ENCODE measurements around the gene TP53I13.

The TP53I13 gene

DNA sequence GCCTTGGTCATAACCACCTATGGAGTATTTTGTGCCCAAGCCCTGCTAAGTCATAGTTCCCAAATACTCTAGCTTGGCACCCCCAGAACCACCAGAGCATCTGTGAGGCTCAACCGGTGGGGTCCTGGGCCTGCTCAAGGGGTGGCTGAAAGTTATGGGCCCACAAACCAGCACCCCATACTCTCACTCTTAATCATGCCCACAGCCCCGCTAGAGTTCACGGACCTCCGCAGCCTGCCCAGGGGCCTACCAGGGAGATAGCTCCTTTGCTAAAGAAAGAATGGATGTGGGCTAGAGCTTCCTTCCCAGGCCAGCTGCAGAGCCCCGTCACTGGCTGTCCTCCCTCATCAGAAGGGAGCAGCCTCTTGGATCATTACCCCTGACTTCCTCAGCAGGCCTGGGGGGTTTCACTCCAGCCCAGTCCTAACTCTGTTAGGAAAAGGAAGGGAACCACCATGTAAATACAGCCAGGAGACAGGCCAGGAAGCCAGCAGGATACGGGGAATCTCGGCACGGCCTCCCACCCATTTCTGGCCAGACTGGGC is 19.6 kb downstream of the TP53I13 start:
- H2BK12ac ChIP-seq (ENCODE audit: low read length): no peak overlapping the region
- H2BK15ac ChIP-seq (ENCODE audit: low read length): peak overlapping the region; percentile 68
- peak overlapping the region; percentile 89 for H3K23ac ChIP-seq (ENCODE audit: low read depth, low read length, poor library complexity)
- peak overlapping the region; percentile 90 for H2AK5ac ChIP-seq (ENCODE audit: low read depth, low read length)
- H3K18ac ChIP-seq (ENCODE audit: low read length): peak overlapping the region; percentile 96
- peaks cover 49 to 59% of the 10 kb centered on the region in 2 donors for H3K4me1 ChIP-seq (ENCODE audit: control insufficient read depth in 2 of 2, insufficient read depth in 1 of 2, low read depth in 1 of 2, low read length in 2 of 2)
- no peaks in the 10 kb centered on the region for H3K27me3 ChIP-seq (ENCODE audit: control insufficient read depth in 3 of 3, insufficient read depth in 3 of 3, low read depth in 1 of 3, low read length in 3 of 3)
- DNase-seq (ENCODE audit: low spot score): no peak
- H2BK120ac ChIP-seq (ENCODE audit: low read depth, low read length): peak overlapping the region; percentile 63
- no peak overlapping the region for H4K91ac ChIP-seq (ENCODE audit: low read depth, low read length, poor library complexity)
- H3K27ac ChIP-seq (replicated peaks; ENCODE audit: low read length): no peak overlapping the region
- no peak overlapping the region for H3K4ac ChIP-seq (ENCODE audit: low read length)
- no peak overlapping the region for H2AFZ ChIP-seq (ENCODE audit: low read length)
- no CpG with 5 or more reads among the region's 8 CpGs for WGBS, 2 donors (ENCODE audit: extremely low coverage in 2 of 2, insufficient read length in 2 of 2, insufficient replicate concordance in 1 of 2)
- H3K4me2 ChIP-seq (ENCODE audit: insufficient read depth, low read length, poor library complexity, severe bottlenecking): peak overlapping the region; percentile 96
- peak overlapping the region; percentile 78 for H3K14ac ChIP-seq (ENCODE audit: low read length)
- no peaks in the 10 kb centered on the region for H3K9me3 ChIP-seq (replicated peaks in 1 of 2; ENCODE audit: control insufficient read depth in 2 of 2, insufficient read depth in 1 of 2, low read depth in 1 of 2, low read length in 2 of 2)
- peak overlapping the region; percentile 99 for H3K9ac ChIP-seq (ENCODE audit: low read depth, low read length, poor library complexity)
- H3K79me1 ChIP-seq (ENCODE audit: low read depth, low read length): peaks cover 15% of the 10 kb centered on the region
- H3K36me3 ChIP-seq (replicated peaks in 1 of 2; ENCODE audit: control insufficient read depth in 2 of 2, insufficient read depth in 2 of 2, low read length in 2 of 2): peaks cover 4 to 11% of the 10 kb centered on the region in 2 donors
- no peak overlapping the region for H2BK5ac ChIP-seq (ENCODE audit: low read length)
- no peak overlapping the region for H4K8ac ChIP-seq (ENCODE audit: low read depth, low read length)
- H3K4me3 ChIP-seq (ENCODE audit: low read length in 2 of 2): peak overlapping the region; percentile 66 to 95

GRCh38 chr17:29588562-29589411 is 20.3 kb downstream of the TP53I13 start:
- peak overlapping the region; percentile 43 for H3K4ac ChIP-seq (ENCODE audit: low read length)
- no peak overlapping the region for H4K8ac ChIP-seq (ENCODE audit: low read depth, low read length)
- H3K4me2 ChIP-seq (ENCODE audit: insufficient read depth, low read length, poor library complexity, severe bottlenecking): peak overlapping the region; percentile 96
- peak overlapping the region; percentile 66 to 95 for H3K4me3 ChIP-seq (ENCODE audit: low read length in 2 of 2)
- H3K9ac ChIP-seq (ENCODE audit: low read depth, low read length, poor library complexity): peak overlapping the region; percentile 99
- peak overlapping the region; percentile 89 for H3K23ac ChIP-seq (ENCODE audit: low read depth, low read length, poor library complexity)
- H2BK5ac ChIP-seq (ENCODE audit: low read length): peak overlapping the region; percentile 58
- H2AK5ac ChIP-seq (ENCODE audit: low read depth, low read length): peak overlapping the region; percentile 90
- H2BK120ac ChIP-seq (ENCODE audit: low read depth, low read length): peak overlapping the region; percentile 63
- H2BK12ac ChIP-seq (ENCODE audit: low read length): peak overlapping the region; percentile 48
- no peak overlapping the region for H3K27ac ChIP-seq (replicated peaks; ENCODE audit: low read length)
- peaks cover 49 to 59% of the 10 kb centered on the region in 2 donors for H3K4me1 ChIP-seq (ENCODE audit: control insufficient read depth in 2 of 2, insufficient read depth in 1 of 2, low read depth in 1 of 2, low read length in 2 of 2)
- H3K14ac ChIP-seq (ENCODE audit: low read length): peak overlapping the region; percentile 95
- DNase-seq (ENCODE audit: low spot score): no peak
- peak overlapping the region; percentile 96 for H3K18ac ChIP-seq (ENCODE audit: low read length)
- peak overlapping the region; percentile 95 for H2BK15ac ChIP-seq (ENCODE audit: low read length)
- no peaks in the 10 kb centered on the region for H3K9me3 ChIP-seq (replicated peaks in 1 of 2; ENCODE audit: control insufficient read depth in 2 of 2, insufficient read depth in 1 of 2, low read depth in 1 of 2, low read length in 2 of 2)
- peaks cover 15% of the 10 kb centered on the region for H3K79me1 ChIP-seq (ENCODE audit: low read depth, low read length)
- no peak overlapping the region for H4K91ac ChIP-seq (ENCODE audit: low read depth, low read length, poor library complexity)
- no CpG with 5 or more reads among the region's 72 CpGs for WGBS, 2 donors (ENCODE audit: extremely low coverage in 2 of 2, insufficient read length in 2 of 2, insufficient replicate concordance in 1 of 2)
- peak overlapping the region; percentile 68 for H2AFZ ChIP-seq (ENCODE audit: low read length)
- peaks cover 0 to 4% of the 10 kb centered on the region in 2 donors for H3K36me3 ChIP-seq (replicated peaks in 1 of 2; ENCODE audit: control insufficient read depth in 2 of 2, insufficient read depth in 2 of 2, low read length in 2 of 2)
- H3K27me3 ChIP-seq (ENCODE audit: control insufficient read depth in 3 of 3, insufficient read depth in 3 of 3, low read depth in 1 of 3, low read length in 3 of 3): no peaks in the 10 kb centered on the region

DNA sequence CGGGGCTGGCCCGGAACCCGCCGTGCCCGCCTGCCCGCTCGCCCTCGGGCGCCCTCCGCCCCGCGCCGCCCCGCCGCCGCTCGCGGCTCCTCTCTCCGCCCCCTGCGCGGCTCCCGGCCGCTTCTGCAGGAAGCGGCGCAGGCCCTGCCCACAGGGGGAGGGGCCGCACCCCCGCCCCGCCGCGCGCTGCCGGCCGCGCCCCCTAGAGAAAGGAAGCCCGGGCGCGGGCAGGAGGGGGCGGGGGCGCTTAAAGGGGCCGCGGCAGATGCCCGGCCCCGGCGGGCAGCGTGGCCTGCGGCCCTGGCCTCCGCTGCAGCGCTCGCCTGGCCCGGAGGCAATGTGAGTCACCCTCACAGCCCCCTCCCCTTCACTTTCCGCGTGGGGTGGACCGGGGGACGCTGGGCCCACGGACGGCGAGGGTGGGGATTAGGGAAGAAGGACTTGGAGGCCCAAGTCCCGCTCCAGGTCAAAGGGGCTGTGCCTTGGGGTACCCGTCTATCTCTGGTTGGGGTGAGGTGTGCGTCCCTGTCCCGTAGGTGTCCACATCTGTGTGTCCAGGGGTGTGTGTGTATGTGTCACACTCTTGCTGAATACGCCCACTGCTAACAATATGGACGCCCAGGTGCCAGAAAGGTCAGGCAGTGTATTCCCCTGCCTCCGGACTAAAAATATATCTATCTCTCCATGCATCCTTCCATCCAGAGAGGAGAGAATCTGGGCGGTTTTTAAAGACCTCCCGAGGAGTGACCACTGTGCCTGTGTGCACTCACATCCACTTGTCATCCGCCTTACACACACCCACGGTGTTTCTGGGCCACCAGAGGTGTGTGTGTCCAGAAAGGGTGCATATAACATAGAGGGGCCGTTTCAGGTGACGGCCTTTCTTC is 21.3 kb downstream of the TP53I13 start, which contains the start of gene GIT1:
GIT1 (minus strand) TSS at position 125 of the 887 bp plus-strand sequence. CDS start 270 bp downstream, outside the sequence.
- peak within 1 kb of the TSS; percentile 90 for H2AK5ac ChIP-seq (ENCODE audit: low read depth, low read length)
- H3K4ac ChIP-seq (ENCODE audit: low read length): peak within 1 kb of the TSS; percentile 43
- no peaks in the 10 kb centered on the region for H3K27me3 ChIP-seq (ENCODE audit: control insufficient read depth in 3 of 3, insufficient read depth in 3 of 3, low read depth in 1 of 3, low read length in 3 of 3)
- H3K4me3 ChIP-seq (ENCODE audit: low read length in 2 of 2): peak within 1 kb of the TSS; percentile 66 to 95
- peak within 1 kb of the TSS; percentile 95 for H2BK15ac ChIP-seq (ENCODE audit: low read length)
- peak within 1 kb of the TSS; percentile 95 for H3K14ac ChIP-seq (ENCODE audit: low read length)
- H3K18ac ChIP-seq (ENCODE audit: low read length): peak within 1 kb of the TSS; percentile 97
- peak within 1 kb of the TSS; percentile 89 for H3K23ac ChIP-seq (ENCODE audit: low read depth, low read length, poor library complexity)
- no peaks in the 10 kb centered on the region for H3K9me3 ChIP-seq (replicated peaks in 1 of 2; ENCODE audit: control insufficient read depth in 2 of 2, insufficient read depth in 1 of 2, low read depth in 1 of 2, low read length in 2 of 2)
- peak within 1 kb of the TSS; percentile 99 for H3K9ac ChIP-seq (ENCODE audit: low read depth, low read length, poor library complexity)
- no CpG with 5 or more reads among the region's 70 CpGs for WGBS, 2 donors (ENCODE audit: extremely low coverage in 2 of 2, insufficient read length in 2 of 2, insufficient replicate concordance in 1 of 2)
- peak within 1 kb of the TSS; percentile 58 for H2BK5ac ChIP-seq (ENCODE audit: low read length)
- peaks cover 45 to 55% of the 10 kb centered on the region in 2 donors for H3K4me1 ChIP-seq (ENCODE audit: control insufficient read depth in 2 of 2, insufficient read depth in 1 of 2, low read depth in 1 of 2, low read length in 2 of 2)
- H3K27ac ChIP-seq (replicated peaks; ENCODE audit: low read length): no peak within 1 kb of the TSS
- peak within 1 kb of the TSS; percentile 96 for H3K4me2 ChIP-seq (ENCODE audit: insufficient read depth, low read length, poor library complexity, severe bottlenecking)
- H2BK12ac ChIP-seq (ENCODE audit: low read length): peak within 1 kb of the TSS; percentile 93
- peaks cover 17% of the 10 kb centered on the region for H3K79me1 ChIP-seq (ENCODE audit: low read depth, low read length)
- peak within 1 kb of the TSS; percentile 63 for H2BK120ac ChIP-seq (ENCODE audit: low read depth, low read length)
- peak; percentile 87 for DNase-seq (ENCODE audit: low spot score)
- H3K36me3 ChIP-seq (replicated peaks in 1 of 2; ENCODE audit: control insufficient read depth in 2 of 2, insufficient read depth in 2 of 2, low read length in 2 of 2): no peaks in the 10 kb centered on the region
- H2AFZ ChIP-seq (ENCODE audit: low read length): peak within 1 kb of the TSS; percentile 89
- H4K91ac ChIP-seq (ENCODE audit: low read depth, low read length, poor library complexity): peak within 1 kb of the TSS; percentile 1
- H4K8ac ChIP-seq (ENCODE audit: low read depth, low read length): no peak within 1 kb of the TSS
